ENCODE data around the gene RMRP.

Gene RMRP

DNA sequence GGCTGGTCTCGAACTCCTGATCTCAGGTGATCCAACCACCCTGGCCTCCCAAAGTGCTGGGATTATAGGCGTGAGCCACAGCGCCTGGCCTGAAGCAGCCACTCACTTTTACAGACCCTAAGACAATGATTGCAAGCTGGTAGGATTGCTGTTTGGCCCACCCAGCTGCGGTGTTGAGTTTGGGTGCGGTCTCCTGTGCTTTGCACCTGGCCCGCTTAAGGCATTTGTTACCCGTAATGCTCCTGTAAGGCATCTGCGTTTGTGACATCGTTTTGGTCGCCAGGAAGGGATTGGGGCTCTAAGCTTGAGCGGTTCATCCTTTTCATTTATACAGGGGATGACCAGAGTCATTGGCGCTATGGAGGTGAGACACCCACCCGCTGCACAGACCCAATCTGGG, 17.4 kb upstream of the RMRP start:
- peak overlapping the region; percentile 56 for H3K4me3 ChIP-seq (ENCODE audit: low read length)
- DNase-seq (ENCODE audit: low read depth), result no peak
- TF ChIP-seq, protein P1, sequence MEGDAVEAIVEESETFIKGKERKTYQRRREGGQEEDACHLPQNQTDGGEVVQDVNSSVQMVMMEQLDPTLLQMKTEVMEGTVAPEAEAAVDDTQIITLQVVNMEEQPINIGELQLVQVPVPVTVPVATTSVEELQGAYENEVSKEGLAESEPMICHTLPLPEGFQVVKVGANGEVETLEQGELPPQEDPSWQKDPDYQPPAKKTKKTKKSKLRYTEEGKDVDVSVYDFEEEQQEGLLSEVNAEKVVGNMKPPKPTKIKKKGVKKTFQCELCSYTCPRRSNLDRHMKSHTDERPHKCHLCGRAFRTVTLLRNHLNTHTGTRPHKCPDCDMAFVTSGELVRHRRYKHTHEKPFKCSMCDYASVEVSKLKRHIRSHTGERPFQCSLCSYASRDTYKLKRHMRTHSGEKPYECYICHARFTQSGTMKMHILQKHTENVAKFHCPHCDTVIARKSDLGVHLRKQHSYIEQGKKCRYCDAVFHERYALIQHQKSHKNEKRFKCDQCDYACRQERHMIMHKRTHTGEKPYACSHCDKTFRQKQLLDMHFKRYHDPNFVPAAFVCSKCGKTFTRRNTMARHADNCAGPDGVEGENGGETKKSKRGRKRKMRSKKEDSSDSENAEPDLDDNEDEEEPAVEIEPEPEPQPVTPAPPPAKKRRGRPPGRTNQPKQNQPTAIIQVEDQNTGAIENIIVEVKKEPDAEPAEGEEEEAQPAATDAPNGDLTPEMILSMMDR (conservative IDR thresholded peaks at IDR 0.05; ENCODE audit: low read depth, low read length), result no peak

- H3K4me3 ChIP-seq (ENCODE audit: low read length), result peak overlapping the region; percentile 46
- TF ChIP-seq, protein P1 (conservative IDR thresholded peaks at IDR 0.05; ENCODE audit: low read depth, low read length), result no peak
These were observed 16.2 kb upstream of the RMRP start for GRCh38 chr9:35674025-35674361.

GRCh38 chr9:35673132-35674024, 15.6 kb upstream of the RMRP start, which contains the start of gene CA9:
Gene CA9, plus strand, starts transcription at chr9:35673928. Its CDS starts 32 bp downstream, at chr9:35673960.
- no peak for DNase-seq (ENCODE audit: low read depth)
- peak within 1 kb of the TSS; percentile 46 for H3K4me3 ChIP-seq (ENCODE audit: low read length)
- TF ChIP-seq, protein P1 (conservative IDR thresholded peaks at IDR 0.05; ENCODE audit: low read depth, low read length), result no peak

More at GRCh38 chr9:35674025-35674361, 16.2 kb upstream of the RMRP start:
- DNase-seq (ENCODE audit: low read depth), result no peak

- TF ChIP-seq, protein P1 (conservative IDR thresholded peaks at IDR 0.05; ENCODE audit: low read depth, low read length), result no peak
- DNase-seq (ENCODE audit: low read depth), result no peak
- no peak overlapping the region for H3K4me3 ChIP-seq (ENCODE audit: low read length)
These were observed 11.7 kb upstream of the RMRP start for GRCh38 chr9:35669331-35670145.

DNA sequence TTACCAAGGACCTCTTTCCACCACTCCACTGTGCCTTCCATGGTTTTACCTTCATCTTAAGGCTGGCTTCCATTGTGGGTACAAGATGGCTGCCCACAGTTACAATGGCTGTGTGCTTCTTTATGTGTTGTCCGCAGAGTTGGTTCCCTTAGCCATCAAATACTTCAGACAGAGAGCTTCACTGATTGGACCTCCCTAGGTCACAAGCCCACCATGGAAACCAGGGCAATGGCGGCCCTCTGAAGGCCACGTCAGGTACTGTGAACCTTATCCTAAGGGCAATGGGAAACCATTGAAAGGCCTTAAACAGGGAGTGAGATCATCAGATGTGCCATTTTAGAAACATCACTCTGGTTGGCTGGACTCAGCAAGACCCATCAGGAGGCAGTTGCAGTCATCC, 10.1 kb upstream of the RMRP start:
- DNase-seq (ENCODE audit: low read depth), result no peak
- H3K4me3 ChIP-seq (ENCODE audit: low read length), result no peak overlapping the region
- TF ChIP-seq, protein P1 (conservative IDR thresholded peaks at IDR 0.05; ENCODE audit: low read depth, low read length), result no peak

DNA sequence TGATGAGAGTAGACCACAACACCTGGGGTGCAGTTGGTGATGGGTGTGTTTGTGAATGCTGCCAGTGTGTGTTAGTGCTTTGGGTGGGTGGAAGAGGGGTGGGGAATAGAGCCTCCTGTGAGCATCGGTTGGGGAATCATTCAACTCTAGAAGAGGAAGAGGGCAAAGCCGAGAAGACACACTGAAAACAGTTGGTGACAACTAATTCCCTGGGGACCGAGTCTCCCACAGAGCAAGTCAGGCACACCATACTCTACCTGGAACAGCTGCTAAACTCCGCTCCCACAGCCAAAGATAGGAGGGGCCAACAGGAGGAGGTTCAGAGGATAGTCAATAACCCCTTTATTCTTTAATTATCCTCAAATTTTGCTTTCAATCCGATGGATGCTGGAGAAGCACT, 8.7 kb upstream of the RMRP start:
- no peak for DNase-seq (ENCODE audit: low read depth)
- H3K4me3 ChIP-seq (ENCODE audit: low read length), result no peak overlapping the region
- TF ChIP-seq, protein P1 (conservative IDR thresholded peaks at IDR 0.05; ENCODE audit: low read depth, low read length), result no peak
